ENCODE data around the gene CCDC78.

DNA sequence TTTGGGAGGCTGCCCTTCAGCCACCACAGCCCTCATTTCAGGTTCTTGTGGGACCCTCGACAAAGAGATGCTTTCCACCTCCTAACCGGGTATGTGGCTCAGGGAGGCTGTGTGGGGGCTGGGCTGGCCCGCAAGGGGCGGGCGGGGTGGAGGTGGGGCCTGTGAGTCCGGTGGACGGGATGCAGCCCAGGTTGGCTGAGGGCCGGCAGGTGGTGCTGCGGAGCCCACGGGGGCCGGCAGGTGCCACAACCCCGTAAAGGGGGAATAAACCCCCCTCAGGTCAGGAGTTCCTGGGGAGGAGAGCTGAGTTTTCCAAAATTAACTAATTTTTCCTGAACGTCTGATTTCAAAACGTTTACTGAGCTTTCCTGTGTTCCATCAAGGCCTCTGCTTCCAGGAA is 19.5 kb upstream of the CCDC78 start:
- no peak for TF ChIP-seq TAF1 (IDR thresholded peaks at IDR 0.05; ENCODE audit: low read depth, low read length)
- no peak for TF ChIP-seq POLR2A (IDR thresholded peaks at IDR 0.05; ENCODE audit: low read depth, low read length)
- no peak for TF ChIP-seq POLR2AphosphoS5 (IDR thresholded peaks at IDR 0.05; ENCODE audit: low read depth, low read length)
- no peak for TF ChIP-seq SPI1 (IDR thresholded peaks at IDR 0.05; ENCODE audit: low read depth, low read length)
- no peak for TF ChIP-seq POU2F2 (IDR thresholded peaks at IDR 0.05; ENCODE audit: low read depth, low read length)
